ENCODE measurements around the gene ULK2. TPM values are rescaled to one million over a fixed set of nuclear protein-coding genes. Genes with fewer than 3 reads are reported as not detected.

ULK2 gene
- total RNA-seq, 1 experiment from 2014 or later = 22.8 TPM

DNA sequence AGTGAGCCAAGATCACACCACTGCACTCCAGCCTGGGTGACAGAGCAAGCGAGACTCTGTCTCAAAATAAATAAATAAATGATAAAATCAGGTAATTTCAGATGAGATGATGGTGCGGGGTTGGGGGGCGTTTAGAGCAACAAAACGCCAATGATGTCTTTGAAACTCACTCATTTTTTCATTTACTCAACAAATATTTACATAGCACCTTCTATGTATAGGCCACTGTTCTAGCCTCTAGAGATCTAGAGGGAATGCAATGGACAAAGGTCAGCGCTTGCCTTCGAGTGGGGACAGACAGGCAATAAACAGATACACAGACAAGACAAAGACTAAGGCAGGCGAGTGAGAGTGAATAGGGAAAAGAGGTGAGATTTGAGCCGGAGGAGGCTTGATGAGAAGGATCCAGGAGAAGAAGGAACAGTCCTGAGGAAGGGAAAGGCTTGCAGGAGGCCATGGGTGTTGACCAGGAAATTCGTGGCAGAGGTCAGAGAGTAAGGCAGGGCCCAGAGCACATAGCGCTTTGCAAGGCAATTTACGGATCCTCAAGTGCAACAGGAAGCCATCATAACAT is 133.7 kb downstream of the ULK2 start:
- DNase-seq (ENCODE audit: low read depth, low spot score) = no peak
- BruUV-seq (replicated peaks) = no TSS peak
- no peaks in the 10 kb centered on the region for H3K9me3 ChIP-seq (ENCODE audit: control insufficient read depth, insufficient read depth, low read depth, low read length)
- no peak overlapping the region for H3K27ac ChIP-seq (ENCODE audit: low read length)
- H3K27me3 ChIP-seq (ENCODE audit: control insufficient read depth, insufficient read depth, low read length) = no peaks in the 10 kb centered on the region
- POLR2A ChIA-PET = no interaction called here
- intact Hi-C loops (cut with micrococcal nuclease; ENCODE audit: unreplicated experiment) (no loop called here), in situ Hi-C loops (cut with HindIII; ENCODE audit: low pct_unique_long_range_greater_than_20kb, low sequenced_read_pairs) (no loop called here)
- H3K36me3 ChIP-seq (ENCODE audit: control insufficient read depth, insufficient read depth, low read length) = no peaks in the 10 kb centered on the region
- TF ChIP-seq, protein P1, sequence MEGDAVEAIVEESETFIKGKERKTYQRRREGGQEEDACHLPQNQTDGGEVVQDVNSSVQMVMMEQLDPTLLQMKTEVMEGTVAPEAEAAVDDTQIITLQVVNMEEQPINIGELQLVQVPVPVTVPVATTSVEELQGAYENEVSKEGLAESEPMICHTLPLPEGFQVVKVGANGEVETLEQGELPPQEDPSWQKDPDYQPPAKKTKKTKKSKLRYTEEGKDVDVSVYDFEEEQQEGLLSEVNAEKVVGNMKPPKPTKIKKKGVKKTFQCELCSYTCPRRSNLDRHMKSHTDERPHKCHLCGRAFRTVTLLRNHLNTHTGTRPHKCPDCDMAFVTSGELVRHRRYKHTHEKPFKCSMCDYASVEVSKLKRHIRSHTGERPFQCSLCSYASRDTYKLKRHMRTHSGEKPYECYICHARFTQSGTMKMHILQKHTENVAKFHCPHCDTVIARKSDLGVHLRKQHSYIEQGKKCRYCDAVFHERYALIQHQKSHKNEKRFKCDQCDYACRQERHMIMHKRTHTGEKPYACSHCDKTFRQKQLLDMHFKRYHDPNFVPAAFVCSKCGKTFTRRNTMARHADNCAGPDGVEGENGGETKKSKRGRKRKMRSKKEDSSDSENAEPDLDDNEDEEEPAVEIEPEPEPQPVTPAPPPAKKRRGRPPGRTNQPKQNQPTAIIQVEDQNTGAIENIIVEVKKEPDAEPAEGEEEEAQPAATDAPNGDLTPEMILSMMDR (IDR thresholded peaks at IDR 0.05) = no peak
- H3K4me3 ChIP-seq (ENCODE audit: low read depth in 2 of 2, low read length in 2 of 2) = no peak overlapping the region
- H3K4me1 ChIP-seq (ENCODE audit: control insufficient read depth, insufficient read depth, low read length) = no peaks in the 10 kb centered on the region
- ATAC-seq = no peak
- CTCF ChIA-PET = interaction anchor here (0.7 kb wide), 1 partner anchor 15 kb away, joined by 3 read pairs; no protein-coding TSS in a partner anchor

DNA sequence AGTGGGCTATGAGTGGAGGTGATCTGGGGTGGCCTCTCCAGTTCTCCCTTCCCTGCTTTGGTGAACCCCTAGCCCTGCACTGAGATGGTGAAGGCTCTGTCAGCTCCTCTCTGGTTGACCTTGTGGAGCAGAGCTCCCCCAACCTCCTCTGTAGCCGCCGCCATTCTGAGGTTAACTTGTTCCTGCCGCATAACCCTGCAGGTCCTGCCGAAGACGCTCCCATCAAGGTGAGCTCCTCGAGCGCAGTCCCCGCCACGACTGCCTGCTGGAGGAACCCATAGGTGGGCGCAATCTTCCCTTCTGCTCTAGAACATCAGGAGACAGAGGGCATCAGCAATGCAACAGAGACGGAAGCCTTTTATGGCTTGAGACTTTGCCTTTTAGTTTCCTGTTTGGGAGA is 136.1 kb downstream of the ULK2 start:
- in situ Hi-C loops (cut with HindIII; ENCODE audit: low pct_unique_long_range_greater_than_20kb, low sequenced_read_pairs) = no loop called here
- no peak for ATAC-seq
- H3K4me1 ChIP-seq (ENCODE audit: control insufficient read depth, insufficient read depth, low read length) = no peaks in the 10 kb centered on the region; the same call in 1 of the 2 replicates

More for the DNA sequence above, 136.1 kb downstream of the ULK2 start:
- intact Hi-C loops (cut with micrococcal nuclease; ENCODE audit: unreplicated experiment) = no loop called here
- DNase-seq (ENCODE audit: low read depth, low spot score) = no peak
- ChIA-PET CTCF (no interaction called here), POLR2A (no interaction called here)
- Histone ChIP-seq H3K4me3 (ENCODE audit: low read depth in 2 of 2, low read length in 2 of 2) (no peak overlapping the region), H3K36me3 (ENCODE audit: control insufficient read depth, insufficient read depth, low read length) (no peaks in the 10 kb centered on the region), H3K27ac (ENCODE audit: low read length) (no peak overlapping the region), H3K27me3 (ENCODE audit: control insufficient read depth, insufficient read depth, low read length) (no peaks in the 10 kb centered on the region), H3K9me3 (ENCODE audit: control insufficient read depth, insufficient read depth, low read depth, low read length) (no peaks in the 10 kb centered on the region)
- TF ChIP-seq POLR2AphosphoS5 (IDR thresholded peaks at IDR 0.05; ENCODE audit: low read depth, low read length) = no peak
- TF ChIP-seq SIN3A (IDR thresholded peaks at IDR 0.05; ENCODE audit: borderline replicate concordance, insufficient read depth, low read depth, low read length) = no peak
- TF ChIP-seq, protein P1 (IDR thresholded peaks at IDR 0.05) = no peak
- TF ChIP-seq, protein P2, sequence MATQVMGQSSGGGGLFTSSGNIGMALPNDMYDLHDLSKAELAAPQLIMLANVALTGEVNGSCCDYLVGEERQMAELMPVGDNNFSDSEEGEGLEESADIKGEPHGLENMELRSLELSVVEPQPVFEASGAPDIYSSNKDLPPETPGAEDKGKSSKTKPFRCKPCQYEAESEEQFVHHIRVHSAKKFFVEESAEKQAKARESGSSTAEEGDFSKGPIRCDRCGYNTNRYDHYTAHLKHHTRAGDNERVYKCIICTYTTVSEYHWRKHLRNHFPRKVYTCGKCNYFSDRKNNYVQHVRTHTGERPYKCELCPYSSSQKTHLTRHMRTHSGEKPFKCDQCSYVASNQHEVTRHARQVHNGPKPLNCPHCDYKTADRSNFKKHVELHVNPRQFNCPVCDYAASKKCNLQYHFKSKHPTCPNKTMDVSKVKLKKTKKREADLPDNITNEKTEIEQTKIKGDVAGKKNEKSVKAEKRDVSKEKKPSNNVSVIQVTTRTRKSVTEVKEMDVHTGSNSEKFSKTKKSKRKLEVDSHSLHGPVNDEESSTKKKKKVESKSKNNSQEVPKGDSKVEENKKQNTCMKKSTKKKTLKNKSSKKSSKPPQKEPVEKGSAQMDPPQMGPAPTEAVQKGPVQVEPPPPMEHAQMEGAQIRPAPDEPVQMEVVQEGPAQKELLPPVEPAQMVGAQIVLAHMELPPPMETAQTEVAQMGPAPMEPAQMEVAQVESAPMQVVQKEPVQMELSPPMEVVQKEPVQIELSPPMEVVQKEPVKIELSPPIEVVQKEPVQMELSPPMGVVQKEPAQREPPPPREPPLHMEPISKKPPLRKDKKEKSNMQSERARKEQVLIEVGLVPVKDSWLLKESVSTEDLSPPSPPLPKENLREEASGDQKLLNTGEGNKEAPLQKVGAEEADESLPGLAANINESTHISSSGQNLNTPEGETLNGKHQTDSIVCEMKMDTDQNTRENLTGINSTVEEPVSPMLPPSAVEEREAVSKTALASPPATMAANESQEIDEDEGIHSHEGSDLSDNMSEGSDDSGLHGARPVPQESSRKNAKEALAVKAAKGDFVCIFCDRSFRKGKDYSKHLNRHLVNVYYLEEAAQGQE (IDR thresholded peaks at IDR 0.05; ENCODE audit: insufficient read depth in 1 of 2, low read depth in 2 of 2, low read length in 1 of 2) = no peak
- TF ChIP-seq TCF7L2 (IDR thresholded peaks at IDR 0.05; ENCODE audit: low read depth, low read length) = no peak
- no TSS peak for BruUV-seq (replicated peaks)

All from Panc1 (cell line).